OCI-LY7 (cell line): ENCODE results near the gene ASMTL. TPM values are rescaled to one million over a fixed set of nuclear protein-coding genes. Genes with fewer than 3 reads are reported as not detected.
A peak's percentile ranks its signal among the peaks of the same experiment; 100 is the strongest.

Source experiments
- BruUV-seq: library from RNA; stranded (reverse); fragments of 400-500 nt; replicated peaks from 2 replicates; lab custom pipeline; 2021; lab: Mats Ljungman, UMichigan
- CTCF ChIA-PET: fragments of 300-600 bp; sonication (Branson Sonifier 250); formaldehyde crosslinking; loops from one replicate; lab custom pipeline; 2022; ENCODE audit warnings: antibody characterized with exemption; ENCODE audit not compliant: unreplicated experiment; lab: Charles Lee
- POLR2A ChIA-PET: fragments of 300-600 bp; sonication (Branson Sonifier 250); formaldehyde crosslinking; loops from one replicate; lab custom pipeline; 2022; ENCODE audit warnings: antibody characterized with exemption; lab: Charles Lee
- DNase-seq: peaks from one replicate; pipeline ENCODE4 v3.0.0-alpha.2; 2015; ENCODE audit warnings: low spot score
- H2AFZ ChIP-seq: fragments of 200-600 bp; sonication (generic), shearing (Covaris generic); 2 replicates; pipeline ENCODE4 v1.6.1; 2014; ENCODE audit warnings: mild to moderate bottlenecking, antibody characterized with exemption, low read length, moderate library complexity
- H3K27ac ChIP-seq: fragments of 200-600 bp; sonication (generic); 2 replicates; pipeline ENCODE4 v1.5.1; 2014; ENCODE audit warnings: mixed run types, low read depth, mild to moderate bottlenecking, moderate library complexity, low read length, inconsistent platforms; ENCODE audit not compliant: poor library complexity, severe bottlenecking
- H3K36me3 ChIP-seq: fragments of 200-600 bp; sonication (generic); 2 replicates; pipeline ENCODE4 v1.6.1; 2014; ENCODE audit warnings: mild to moderate bottlenecking, antibody characterized with exemption, low read length, moderate library complexity, mixed read lengths; ENCODE audit not compliant: insufficient read depth
- H3K4me1 ChIP-seq: fragments of 200-600 bp; sonication (generic); 2 replicates; pipeline ENCODE4 v1.5.1; 2014; ENCODE audit warnings: mild to moderate bottlenecking, low read length; ENCODE audit not compliant: insufficient read depth, poor library complexity, severe bottlenecking
- H3K4me2 ChIP-seq: fragments of 200-600 bp; sonication (generic); 2 replicates; pipeline ENCODE4 v1.6.1; 2014; ENCODE audit warnings: mild to moderate bottlenecking, low read length
- H3K4me3 ChIP-seq: fragments of 200-600 bp; sonication (generic); 2 replicates; pipeline ENCODE4 v1.5.1; 2014; ENCODE audit warnings: mild to moderate bottlenecking, low read depth, low read length; ENCODE audit not compliant: poor library complexity, severe bottlenecking
- H3K79me2 ChIP-seq: fragments of 200-600 bp; sonication (generic); 2 replicates; pipeline ENCODE4 v1.6.1; 2016; ENCODE audit warnings: low read depth, mild to moderate bottlenecking, low read length, moderate library complexity, mixed read lengths; ENCODE audit not compliant: insufficient read depth
- H3K9me2 ChIP-seq: fragments of 200-600 bp; sonication (generic); 2 replicates; pipeline ENCODE4 v1.6.1; 2016; ENCODE audit warnings: mild to moderate bottlenecking, low read length, mixed read lengths; ENCODE audit not compliant: insufficient read depth
- H3K9me3 ChIP-seq: fragments of 200-600 bp; sonication (generic); 2 replicates; pipeline ENCODE4 v1.6.1; 2014; ENCODE audit warnings: mild to moderate bottlenecking, mixed run types, low read length, mixed read lengths
- H4K20me1 ChIP-seq: fragments of 200-600 bp; sonication (generic); 2 replicates; pipeline ENCODE4 v1.6.1; 2014; ENCODE audit warnings: mild to moderate bottlenecking, antibody characterized with exemption, low read length, moderate library complexity, mixed read lengths; ENCODE audit not compliant: insufficient read depth
- EZH2phosphoT487 ChIP-seq: fragments of 200-600 bp; sonication (generic); IDR thresholded peaks from 2 replicates; pipeline ENCODE4 v1.6.1; 2018; ENCODE audit warnings: low read depth, borderline replicate concordance, mild to moderate bottlenecking, mixed run types, antibody characterized with exemption, low read length, moderate library complexity, mixed read lengths
- intact Hi-C: fragments of 100-400 bp; cut with micrococcal nuclease; formaldehyde crosslinking; loops from one replicate; pipeline ENCODE4 v1.10.0; 2022; ENCODE audit not compliant: unreplicated experiment
- total RNA-seq, 2 experiments: library from RNA; depleted of rRNA in 1 of 2; stranded (reverse); fragments of >200 nt in 1 of 2; shearing (Covaris generic) in 1 of 2; gene quantifications; 2 replicates each; pipeline ENCODE4 v1.2.3, GENCODE V29; 2014 to 2022
- TF ChIP-seq, protein P1 (sequence below): fragments of 200-600 bp; sonication (generic); conservative IDR thresholded peaks from 2 replicates; pipeline ENCODE4 v1.5.1; 2014; ENCODE audit warnings: mild to moderate bottlenecking, antibody characterized with exemption, low read length, moderate library complexity, mixed read lengths

Gene ASMTL
- total RNA-seq, 2 experiments from 2014 or later, result 17.2 to 37.0 TPM

DNA sequence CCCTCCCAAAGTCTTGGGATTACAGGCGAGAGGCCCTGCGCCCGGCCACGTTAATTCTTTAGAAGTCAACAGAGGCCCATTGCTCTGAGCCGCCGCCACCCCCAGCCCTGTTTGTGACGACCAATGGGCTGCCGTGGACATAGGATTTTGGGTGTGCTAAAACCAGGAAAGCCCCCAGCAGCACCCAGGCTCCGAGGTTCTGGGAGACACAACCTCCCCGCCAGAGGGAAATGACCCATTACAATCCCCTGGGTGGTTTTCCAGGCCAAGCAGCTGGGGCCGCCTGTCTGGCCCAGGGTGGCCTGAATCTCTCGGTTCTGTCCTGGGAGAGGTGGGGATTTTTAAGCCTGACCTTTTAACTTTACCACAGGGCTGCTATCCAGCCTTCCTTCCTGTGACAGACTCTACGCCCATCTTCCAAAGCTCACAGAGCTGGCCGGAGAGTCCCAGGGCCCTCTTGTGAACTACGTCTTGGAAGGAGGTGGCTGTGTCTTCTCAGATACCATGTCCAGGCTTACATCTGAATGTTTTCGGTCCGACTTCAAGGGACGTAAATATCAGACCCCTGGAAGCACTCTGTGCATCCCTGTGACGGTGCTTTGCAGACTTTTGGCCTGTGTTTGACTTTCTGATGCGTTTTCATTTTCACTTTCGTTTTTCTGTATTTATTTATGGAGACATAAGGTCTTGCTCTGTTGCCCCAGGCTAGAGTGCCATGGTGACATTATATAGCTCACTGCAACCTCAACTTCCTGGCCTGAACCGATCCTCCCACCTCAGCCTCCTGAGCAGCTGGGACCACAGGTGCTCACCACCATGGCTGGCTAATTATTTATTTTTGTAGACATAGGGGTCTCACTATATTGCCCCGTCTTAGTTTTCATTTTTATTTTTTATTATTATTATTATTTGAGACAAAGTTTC, 48.3 kb upstream of the ASMTL start:
- TF ChIP-seq, protein P1, sequence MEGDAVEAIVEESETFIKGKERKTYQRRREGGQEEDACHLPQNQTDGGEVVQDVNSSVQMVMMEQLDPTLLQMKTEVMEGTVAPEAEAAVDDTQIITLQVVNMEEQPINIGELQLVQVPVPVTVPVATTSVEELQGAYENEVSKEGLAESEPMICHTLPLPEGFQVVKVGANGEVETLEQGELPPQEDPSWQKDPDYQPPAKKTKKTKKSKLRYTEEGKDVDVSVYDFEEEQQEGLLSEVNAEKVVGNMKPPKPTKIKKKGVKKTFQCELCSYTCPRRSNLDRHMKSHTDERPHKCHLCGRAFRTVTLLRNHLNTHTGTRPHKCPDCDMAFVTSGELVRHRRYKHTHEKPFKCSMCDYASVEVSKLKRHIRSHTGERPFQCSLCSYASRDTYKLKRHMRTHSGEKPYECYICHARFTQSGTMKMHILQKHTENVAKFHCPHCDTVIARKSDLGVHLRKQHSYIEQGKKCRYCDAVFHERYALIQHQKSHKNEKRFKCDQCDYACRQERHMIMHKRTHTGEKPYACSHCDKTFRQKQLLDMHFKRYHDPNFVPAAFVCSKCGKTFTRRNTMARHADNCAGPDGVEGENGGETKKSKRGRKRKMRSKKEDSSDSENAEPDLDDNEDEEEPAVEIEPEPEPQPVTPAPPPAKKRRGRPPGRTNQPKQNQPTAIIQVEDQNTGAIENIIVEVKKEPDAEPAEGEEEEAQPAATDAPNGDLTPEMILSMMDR, result no peak
- no peak for TF ChIP-seq EZH2phosphoT487

DNA sequence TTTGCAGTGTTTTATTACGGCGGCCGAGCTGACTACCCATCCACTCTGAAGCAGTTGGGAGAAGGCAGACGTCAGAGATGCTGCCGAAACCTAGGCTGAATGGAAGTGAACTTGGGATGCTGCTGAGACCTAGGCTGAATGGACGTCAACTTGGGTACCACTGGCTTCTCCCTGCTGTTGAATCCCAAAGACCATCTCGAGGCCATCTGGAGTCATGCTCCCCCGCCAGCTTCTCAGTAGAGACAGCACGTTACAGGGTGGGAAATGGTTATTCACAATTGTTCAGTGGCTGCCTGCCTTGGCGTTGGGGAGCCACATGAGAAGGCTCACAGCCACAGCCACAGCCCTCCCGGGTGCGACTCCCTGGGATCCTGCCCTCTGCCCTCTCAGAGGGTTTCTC, 43.4 kb upstream of the ASMTL start:
- H4K20me1 ChIP-seq, result no peaks in the 10 kb centered on the region
- H3K4me3 ChIP-seq, result peak overlapping the region; percentile 73
- CTCF ChIA-PET, result no interaction called here
- BruUV-seq, result no TSS peak
- POLR2A ChIA-PET, result no interaction called here
- DNase-seq, result peak; percentile 46
- H3K9me3 ChIP-seq, result peaks cover 4% of the 10 kb centered on the region; the same call in 1 of the 2 replicates
- H3K36me3 ChIP-seq, result peaks cover 65% of the 10 kb centered on the region
- H2AFZ ChIP-seq, result no peak overlapping the region; the same call in 1 of the 2 replicates
- peak overlapping the region; percentile 67 for H3K4me2 ChIP-seq
- peaks cover 66% of the 10 kb centered on the region; the same call in 1 of the 2 replicates for H3K79me2 ChIP-seq
- TF ChIP-seq EZH2phosphoT487, result no peak
- TF ChIP-seq, protein P1, result no peak
- peak overlapping the region; percentile 88 for H3K27ac ChIP-seq
- intact Hi-C loops, result no loop called here
- H3K9me2 ChIP-seq, result no peaks in the 10 kb centered on the region
- peaks cover 72% of the 10 kb centered on the region for H3K4me1 ChIP-seq

More for the DNA sequence above, 48.3 kb upstream of the ASMTL start:
- H3K9me2 ChIP-seq, result no peaks in the 10 kb centered on the region
- CTCF ChIA-PET, result no interaction called here
- peak overlapping the region; percentile 67 for H3K4me2 ChIP-seq
- H4K20me1 ChIP-seq, result no peaks in the 10 kb centered on the region
- H3K9me3 ChIP-seq, result no peaks in the 10 kb centered on the region; the same call in 1 of the 2 replicates
- intact Hi-C loops, result no loop called here
- peaks cover 77% of the 10 kb centered on the region for H3K36me3 ChIP-seq
- no peak overlapping the region for H2AFZ ChIP-seq
- peak overlapping the region; percentile 96 for H3K27ac ChIP-seq
- H3K79me2 ChIP-seq, result peaks cover 84% of the 10 kb centered on the region
- DNase-seq, result peak; percentile 94
- H3K4me3 ChIP-seq, result peak overlapping the region; percentile 46
- POLR2A ChIA-PET, result no interaction called here
- H3K4me1 ChIP-seq, result peaks cover 94% of the 10 kb centered on the region
- BruUV-seq, result no TSS peak
